Testis (tissue), 3 donors: ENCODE measurements around the gene METTL5. TPM values are rescaled to one million over a fixed set of nuclear protein-coding genes. Genes with fewer than 3 reads are reported as not detected.
A peak's percentile ranks its signal among the peaks of the same experiment; 100 is the strongest.

Experiments used
- DNase-seq: peaks from one replicate; pipeline ENCODE4 v3.0.0-alpha.2; 2019
- H3K27ac ChIP-seq, 2 donors: fragments of 200-600 bp; sonication (generic); one replicate each; pipeline ENCODE4 v1.5.1; 2019
- H3K27me3 ChIP-seq: fragments of 200-600 bp; sonication (generic); one replicate; pipeline ENCODE4 v1.5.1; 2019
- H3K36me3 ChIP-seq: fragments of 200-600 bp; sonication (generic); one replicate; pipeline ENCODE4 v1.5.1; 2017; ENCODE audit warnings: low read depth; ENCODE audit errors: missing control alignments
- H3K4me1 ChIP-seq: fragments of 200-600 bp; sonication (generic); one replicate; pipeline ENCODE4 v1.5.1; 2019
- H3K4me3 ChIP-seq, 2 donors: fragments of 200-600 bp; sonication (generic); one replicate each; pipeline ENCODE4 v1.5.1; 2017 to 2019
- H3K9me3 ChIP-seq: fragments of 200-600 bp; sonication (generic); one replicate; pipeline ENCODE4 v1.5.1; 2017
- CTCF ChIP-seq, 3 experiments: fragments of 450-650 bp in 2 of 3; fragments of 200-600 bp in 1 of 3; sonication (generic) in 1 of 3; IDR thresholded peaks; one replicate each; pipeline ENCODE4 v1.5.1; 2016 to 2019; ENCODE audit warnings: antibody characterized with exemption in 3 of 3, mild to moderate bottlenecking in 2 of 3, moderate library complexity in 1 of 3
- POLR2A ChIP-seq: fragments of 450-650 bp; IDR thresholded peaks from one replicate; pipeline ENCODE4 v1.6.1; 2017; ENCODE audit warnings: antibody characterized with exemption, mild to moderate bottlenecking, moderate library complexity
- WGBS, 2 donors: methylation state at CpG; one replicate each; pipeline ENCODE4 v1.1.5; 2018; 5-methylcytosine and 5-hydroxymethylcytosine counted together
- intact Hi-C: fragments of 100-400 bp; cut with DNase I; formaldehyde crosslinking; loops from one replicate; pipeline ENCODE4 v1.15.1; 2023; ENCODE audit warnings: low total_unique reads
- polyA plus RNA-seq: library from polyadenylated mRNA; stranded (reverse); fragments of 350-450 nt; fragmentation: Illumina TruSeq; extraction: RNeasy Lipid Tissue Mini Kit (QIAGEN cat#74804); gene quantifications from one replicate; pipeline ENCODE4 v1.2.3, GENCODE V29; 2014; ENCODE audit warnings: low read depth, low replicate concordance; ENCODE audit not compliant: insufficient read depth
- total RNA-seq, 2 donors: library from RNA; depleted of rRNA; stranded (reverse); fragments of >200 nt; gene quantifications; one replicate each; pipeline ENCODE4 v1.2.3, GENCODE V29; 2016

Gene METTL5
- total and polyA plus RNA-seq, 3 donors from 2014 or later, result 35.8 to 48.2 (median 40.2) TPM

DNA sequence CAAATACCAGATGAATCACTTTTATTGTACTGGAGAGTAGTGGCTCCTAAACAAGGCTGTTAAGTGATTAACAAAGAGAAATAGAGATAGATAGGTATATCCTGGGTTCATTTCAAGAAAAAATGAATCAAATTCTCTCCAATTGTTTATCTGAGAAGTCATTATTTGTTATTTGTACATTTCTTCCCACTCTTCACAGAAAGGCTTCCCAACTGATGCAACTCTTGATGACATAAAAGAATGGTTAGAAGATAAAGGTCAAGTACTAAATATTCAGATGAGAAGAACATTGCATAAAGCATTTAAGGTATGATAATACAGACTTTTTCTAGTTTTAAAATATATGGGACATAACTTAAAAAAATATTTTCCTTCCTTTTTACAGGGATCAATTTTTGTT lies 18.1 kb downstream of the METTL5 start:
- TF ChIP-seq CTCF (IDR thresholded peaks at IDR 0.05) (no peak), POLR2A (no peak)
- H3K27me3 ChIP-seq, result no peaks in the 10 kb centered on the region
- H3K36me3 ChIP-seq, result no peaks in the 10 kb centered on the region
- H3K27ac ChIP-seq, result no peak overlapping the region
- DNase-seq, result no peak
- H3K9me3 ChIP-seq, result no peaks in the 10 kb centered on the region
- no peaks in the 10 kb centered on the region for H3K4me1 ChIP-seq
- intact Hi-C loops, result no loop called here
- no peak overlapping the region for H3K4me3 ChIP-seq

GRCh38 chr2:169803480-169803879 lies 21.2 kb downstream of the METTL5 start:
- DNase-seq, result no peak
- H3K4me3 ChIP-seq, result no peak overlapping the region
- 95 to 96% methylated on average over 9 of the region's 9 CpGs for WGBS, 2 donors
- no peaks in the 10 kb centered on the region for H3K9me3 ChIP-seq
- no peaks in the 10 kb centered on the region for H3K4me1 ChIP-seq
- H3K27ac ChIP-seq, result no peak overlapping the region
- TF ChIP-seq POLR2A (no peak), CTCF (IDR thresholded peaks at IDR 0.05) (no peak)
- intact Hi-C loops, result no loop called here
- H3K27me3 ChIP-seq, result no peaks in the 10 kb centered on the region
- H3K36me3 ChIP-seq, result no peaks in the 10 kb centered on the region

GRCh38 chr2:169798718-169799592 lies 25.8 kb downstream of the METTL5 start, which contains the start of gene SSB:
Gene SSB, plus strand, starts transcription at chr2:169798871. Its CDS starts 2,090 bp downstream, at chr2:169800961.
- no peaks in the 10 kb centered on the region for H3K36me3 ChIP-seq
- H3K4me1 ChIP-seq, result no peaks in the 10 kb centered on the region
- peak within 1 kb of the TSS; percentile 72 to 94 for H3K4me3 ChIP-seq
- DNase-seq, result peak; percentile 94
- intact Hi-C loops, result no loop called here
- TF ChIP-seq CTCF (IDR thresholded peaks at IDR 0.05) (no peak), POLR2A (no peak)
- peak within 1 kb of the TSS; percentile 67 to 84 for H3K27ac ChIP-seq
- no peaks in the 10 kb centered on the region for H3K9me3 ChIP-seq
- H3K27me3 ChIP-seq, result no peaks in the 10 kb centered on the region
- WGBS, 2 donors, result 0% methylated on average over 53 to 64 of the region's 67 CpGs

DNA sequence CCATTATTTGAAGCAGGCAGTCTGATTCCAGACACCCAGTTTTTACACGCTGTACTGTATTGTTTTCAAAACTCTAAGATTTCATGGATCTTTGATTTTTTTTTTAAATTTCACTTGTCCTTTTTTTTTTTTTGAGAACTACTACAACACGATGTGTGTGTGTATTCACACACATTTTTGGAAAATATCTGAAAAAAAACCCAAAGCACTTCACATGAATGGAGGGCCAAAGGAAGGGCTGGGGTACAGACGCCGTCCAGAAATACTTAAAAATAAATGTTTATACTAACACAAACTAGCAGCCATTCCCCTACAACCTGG lies 26.3 kb downstream of the METTL5 start:
- no peak for DNase-seq
- intact Hi-C loops, result no loop called here
- no peak for TF ChIP-seq CTCF (IDR thresholded peaks at IDR 0.05)
- TF ChIP-seq POLR2A, result no peak
- Histone ChIP-seq H3K27ac (peak overlapping the region; percentile 67 to 84), H3K27me3 (no peaks in the 10 kb centered on the region), H3K4me1 (no peaks in the 10 kb centered on the region), H3K9me3 (no peaks in the 10 kb centered on the region), H3K4me3 (peak overlapping the region; percentile 72 to 94), H3K36me3 (no peaks in the 10 kb centered on the region)
- WGBS, 2 donors, result 7% methylated on average over 4 of the region's 4 CpGs

- 86 to 88% methylated on average over 5 of the region's 5 CpGs for WGBS, 2 donors
- Histone ChIP-seq H3K4me3 (no peak overlapping the region), H3K36me3 (no peaks in the 10 kb centered on the region), H3K27ac (no peak overlapping the region), H3K9me3 (no peaks in the 10 kb centered on the region), H3K4me1 (no peaks in the 10 kb centered on the region), H3K27me3 (no peaks in the 10 kb centered on the region)
- no peak for DNase-seq
- no peak for TF ChIP-seq POLR2A
- no peak for TF ChIP-seq CTCF (IDR thresholded peaks at IDR 0.05)
- intact Hi-C loops, result no loop called here
These were observed 27.1 kb downstream of the METTL5 start for GRCh38 chr2:169797601-169798000.
